SK-N-SH (cell line): ENCODE measurements around the gene DCXR. TPM values are rescaled to one million over a fixed set of nuclear protein-coding genes. Genes with fewer than 3 reads are reported as not detected.

Experiments used
- CTCF ChIA-PET: fragments of 300-600, 350-600 bp; formaldehyde crosslinking; extraction: SDS; loops from one replicate; lab custom pipeline; 2021; lab: Yijun Ruan, JAX
- POLR2A ChIA-PET: fragments of 350-600 bp; sonication (Branson Sonifier 250); formaldehyde crosslinking; extraction: SDS; loops from one replicate; lab custom pipeline; 2020; ENCODE audit warnings: antibody characterized with exemption, inconsistent platforms; lab: Yijun Ruan, JAX
- DNase-seq: peaks from one replicate; pipeline ENCODE4 v3.0.0; 2012
- H2AFZ ChIP-seq: fragments of 200-600 bp; sonication (generic); 2 replicates; pipeline ENCODE4 v1.8.1; 2016; ENCODE audit warnings: antibody characterized with exemption, mild to moderate bottlenecking, low read depth
- H3F3A ChIP-seq: fragments of 200-600 bp; sonication (generic); replicated peaks from 2 replicates; pipeline ENCODE3; 2016; ENCODE audit warnings: antibody characterized with exemption, mild to moderate bottlenecking; ENCODE audit not compliant: insufficient read depth
- H3K27ac ChIP-seq, 2 experiments: fragments of 200-500 bp in 1 of 2; fragments of 200-600 bp in 1 of 2; sonication (Bioruptor generic) in 1 of 2; sonication (generic), shearing (Covaris generic) in 1 of 2; 2 replicates each; pipeline versions ENCODE4 v1.5.1 to v1.6.1; 2014 to 2016; ENCODE audit warnings: low read depth in 2 of 2, inconsistent platforms in 1 of 2, low read length in 1 of 2, mild to moderate bottlenecking in 1 of 2, mixed read lengths in 1 of 2
- H3K27me3 ChIP-seq: fragments of 200-600 bp; sonication (generic), shearing (Covaris generic); 2 replicates; pipeline ENCODE4 v1.6.1; 2016; ENCODE audit warnings: mixed run types; ENCODE audit not compliant: insufficient read depth
- H3K36me3 ChIP-seq, 2 experiments: fragments of 200-500 bp in 1 of 2; fragments of 200-600 bp in 1 of 2; sonication (Bioruptor generic) in 1 of 2; sonication (generic) in 1 of 2; replicated peaks in 1 of 2; 2 replicates each; pipeline versions ENCODE3 to v1.5.1; 2014 to 2016; ENCODE audit warnings: low read length in 1 of 2, mild to moderate bottlenecking in 1 of 2; ENCODE audit not compliant: insufficient read depth in 2 of 2, control insufficient read depth in 1 of 2
- H3K4me1 ChIP-seq, 2 experiments: fragments of 200-500 bp in 1 of 2; fragments of 200-600 bp in 1 of 2; sonication (Bioruptor generic) in 1 of 2; sonication (generic), shearing (Covaris generic) in 1 of 2; 2 replicates each; pipeline versions ENCODE4 v1.5.1 to v1.6.1; 2014 to 2016; ENCODE audit warnings: low read depth in 1 of 2, low read length in 1 of 2, mixed run types in 1 of 2; ENCODE audit not compliant: insufficient read depth in 2 of 2, control insufficient read depth in 1 of 2
- H3K4me2 ChIP-seq: fragments of 200-600 bp; sonication (generic), shearing (Covaris generic); 2 replicates; pipeline ENCODE4 v1.6.1; 2017; ENCODE audit warnings: mixed run types
- H3K4me3 ChIP-seq, 2 experiments: fragments of 200-500 bp in 1 of 2; fragments of 200-600 bp in 1 of 2; sonication (Bioruptor generic) in 1 of 2; sonication (generic), shearing (Covaris generic) in 1 of 2; 2 replicates each; pipeline versions ENCODE4 v1.5.1 to v1.8.1; 2014 to 2016; ENCODE audit warnings: low read depth in 2 of 2, inconsistent platforms in 1 of 2, low read length in 1 of 2, mild to moderate bottlenecking in 1 of 2, mixed read lengths in 1 of 2, moderate library complexity in 1 of 2
- H3K79me2 ChIP-seq: fragments of 200-600 bp; sonication (generic); 2 replicates; pipeline ENCODE4 v1.8.1; 2017; ENCODE audit warnings: mild to moderate bottlenecking; ENCODE audit not compliant: insufficient read depth
- H3K9ac ChIP-seq: fragments of 200-600 bp; sonication (generic); 2 replicates; pipeline ENCODE4 v1.6.1; 2017; ENCODE audit warnings: mixed run types
- H3K9me2 ChIP-seq: fragments of 200-600 bp; sonication (generic); 2 replicates; pipeline ENCODE4 v1.6.1; 2017; ENCODE audit warnings: mixed run types
- H3K9me3 ChIP-seq: fragments of 200-600 bp; sonication (generic); 2 replicates; pipeline ENCODE4 v1.6.1; 2017; ENCODE audit warnings: mixed run types, mild to moderate bottlenecking, moderate library complexity
- H4K20me1 ChIP-seq: fragments of 200-600 bp; sonication (generic); 2 replicates; pipeline ENCODE4 v1.6.1; 2017; ENCODE audit warnings: mild to moderate bottlenecking, mixed run types; ENCODE audit not compliant: insufficient read depth
- CHD2 ChIP-seq: fragments of 150-350 bp; IDR thresholded peaks from 2 replicates; pipeline ENCODE4 v1.6.1; 2018; ENCODE audit warnings: low read length; ENCODE audit not compliant: partially characterized antibody
- EP300 ChIP-seq, 2 experiments: IDR thresholded peaks; 2 replicates each; pipeline versions ENCODE4 v1.4.0 to v1.6.1; 2012; ENCODE audit warnings: borderline replicate concordance in 1 of 2, low read depth in 1 of 2, low read length in 1 of 2
- FOSL2 ChIP-seq: IDR thresholded peaks from 2 replicates; pipeline ENCODE4 v1.4.0; 2012; ENCODE audit warnings: low read depth, mild to moderate bottlenecking, moderate library complexity, borderline replicate concordance
- FOXJ3 ChIP-seq: sonication (generic); formaldehyde crosslinking; IDR thresholded peaks from 2 replicates; pipeline ENCODE4 v1.5.1; 2020; ENCODE audit warnings: mild to moderate bottlenecking, missing genetic modification reagents
- FOXM1 ChIP-seq: IDR thresholded peaks from 2 replicates; pipeline ENCODE4 v1.4.0; 2012; ENCODE audit warnings: low read depth, mild to moderate bottlenecking
- NRF1 ChIP-seq: IDR thresholded peaks from 2 replicates; pipeline ENCODE4 v1.6.1; 2012; ENCODE audit warnings: low read depth, mild to moderate bottlenecking, low read length
- RAD21 ChIP-seq: IDR thresholded peaks from 2 replicates; pipeline ENCODE4 v1.6.1; 2012; ENCODE audit warnings: mild to moderate bottlenecking, low read length
- RFX5 ChIP-seq: IDR thresholded peaks from 2 replicates; pipeline ENCODE4 v1.6.1; 2012; ENCODE audit warnings: mild to moderate bottlenecking, improper control_type of control experiment, low read length
- RXRA ChIP-seq: IDR thresholded peaks from 2 replicates; pipeline ENCODE4 v1.4.0; 2012; ENCODE audit warnings: low read depth, mild to moderate bottlenecking, borderline replicate concordance
- SIN3A ChIP-seq: IDR thresholded peaks from 2 replicates; pipeline ENCODE4 v1.6.1; 2012; ENCODE audit warnings: low read depth, mild to moderate bottlenecking, low read length, moderate library complexity, borderline replicate concordance
- SMC3 ChIP-seq: IDR thresholded peaks from 2 replicates; pipeline ENCODE4 v1.6.1; 2012; ENCODE audit warnings: low read depth, low read length, improper control_type of control experiment
- TAF1 ChIP-seq: IDR thresholded peaks from 2 replicates; pipeline ENCODE4 v1.6.1; 2012; ENCODE audit warnings: low read depth, mild to moderate bottlenecking, low read length, moderate library complexity, borderline replicate concordance
- YY1 ChIP-seq: IDR thresholded peaks from 2 replicates; pipeline ENCODE4 v1.4.0; 2012; ENCODE audit warnings: low read depth, mild to moderate bottlenecking
- WGBS: methylation state at CpG from one replicate; pipeline ENCODE4 v1.1.6; 2017; ENCODE audit warnings: low lambda C conversion rate; 5-methylcytosine and 5-hydroxymethylcytosine counted together
- polyA plus RNA-seq, 3 experiments: library from polyadenylated mRNA; depleted of rRNA; stranded (reverse); fragments of >200 nt; gene quantifications; 2 replicates each; pipeline ENCODE4 v1.2.3, GENCODE V29; 2012
- TF ChIP-seq, protein P1 (sequence below): fragments of 200-600 bp; sonication (generic); IDR thresholded peaks from 2 replicates; pipeline ENCODE4 v1.6.1; 2017; ENCODE audit warnings: antibody characterized with exemption, mild to moderate bottlenecking, moderate library complexity
- TF ChIP-seq, protein P2 (sequence below): IDR thresholded peaks from 2 replicates; pipeline ENCODE4 v1.4.0; 2012; ENCODE audit warnings: low read depth, borderline replicate concordance
- TF ChIP-seq, protein P3 (sequence below): fragments of 150-350 bp; IDR thresholded peaks from 2 replicates; pipeline ENCODE4 v1.6.1; 2017; ENCODE audit warnings: antibody characterized with exemption, low read length, low read depth, borderline replicate concordance
- TF ChIP-seq, protein P4 (sequence below): IDR thresholded peaks from 2 replicates; pipeline ENCODE4; 2012

The DCXR gene
- polyA plus RNA-seq, 1 of the 3 experiments (the other 2 are of a cell fraction): 190 TPM

DNA sequence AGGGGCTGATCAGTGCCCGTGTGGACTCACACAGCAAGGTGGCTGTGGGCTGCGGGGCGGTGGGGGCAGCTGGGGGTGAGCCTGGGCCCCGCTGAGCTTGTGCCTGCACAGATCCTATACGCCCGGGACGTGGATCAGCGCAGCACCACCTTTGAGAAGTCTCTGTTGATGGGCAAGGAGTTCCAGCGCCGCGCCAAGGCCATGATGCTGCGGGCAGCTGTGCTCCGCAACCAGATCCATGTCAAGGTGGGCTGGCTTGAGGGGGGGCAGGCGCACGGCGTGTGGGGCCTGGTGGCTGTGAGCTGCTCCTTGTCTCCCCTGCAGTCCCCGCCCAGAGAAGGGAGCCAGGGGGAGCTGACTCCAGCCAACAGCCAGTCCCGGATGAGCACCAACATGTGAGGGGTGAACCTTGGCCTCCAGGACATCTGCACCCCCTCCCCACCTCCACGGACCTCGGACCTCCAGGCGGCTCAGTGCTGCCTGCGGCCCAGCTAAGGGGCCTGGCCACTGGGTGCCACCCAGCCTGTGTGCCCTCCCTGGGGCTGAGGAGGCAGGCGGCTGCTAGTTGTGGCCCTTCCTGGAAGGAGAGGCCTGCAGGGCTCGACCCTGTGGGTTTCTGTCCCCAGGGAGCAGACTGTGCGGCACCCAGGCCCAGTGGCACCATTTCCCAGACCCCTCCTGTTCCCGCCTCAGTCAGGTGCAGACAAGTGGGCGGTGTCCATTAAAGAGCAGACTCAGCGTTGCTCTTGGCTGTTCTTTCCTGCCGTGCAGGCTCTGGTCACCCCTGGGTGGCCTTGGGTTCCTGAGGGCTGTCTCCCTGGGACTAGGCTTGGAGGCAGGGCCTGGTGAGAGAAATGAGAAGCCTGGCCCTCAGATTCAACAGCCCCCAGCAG lies 19.5 kb upstream of the DCXR start:
- Histone ChIP-seq H3K4me1 (peaks cover 0 to 19% of the 10 kb centered on the region in 2 experiments; a peak in 2 of 4 replicates), H3K9ac (no peak overlapping the region), H3F3A (peaks cover 33% of the 10 kb centered on the region), H3K79me2 (peaks cover 34% of the 10 kb centered on the region), H3K27me3 (no peaks in the 10 kb centered on the region), H3K4me3 (no peak overlapping the region), H3K27ac (no peak overlapping the region), H3K4me2 (no peak overlapping the region), H4K20me1 (peaks cover 14% of the 10 kb centered on the region; the same call in 1 of the 2 replicates), H2AFZ (no peak overlapping the region), H3K36me3 (peaks cover 31 to 88% of the 10 kb centered on the region in 2 experiments), H3K9me3 (no peaks in the 10 kb centered on the region), H3K9me2 (no peaks in the 10 kb centered on the region)
- DNase-seq: no peak
- POLR2A ChIA-PET: interaction anchor here (0.8 to 1.4 kb wide), 3 partner anchors 19 to 42 kb away, joined by 3 to 9 read pairs (median 5); partner anchors contain the start of genes DCXR, FASN and RAC3
- TF ChIP-seq RAD21 (no peak), NRF1 (no peak), EP300 (IDR thresholded peaks at IDR 0.05; ENCODE audit: borderline replicate concordance in 1 of 2, low read depth in 1 of 2, low read length in 1 of 2) (no peak), FOSL2 (no peak), TAF1 (no peak), SMC3 (no peak), YY1 (no peak), FOXM1 (no peak), RXRA (no peak), CHD2 (no peak), RFX5 (no peak), FOXJ3 (CRISPR knock-in tag) (no peak), SIN3A (no peak)
- TF ChIP-seq, protein P1, sequence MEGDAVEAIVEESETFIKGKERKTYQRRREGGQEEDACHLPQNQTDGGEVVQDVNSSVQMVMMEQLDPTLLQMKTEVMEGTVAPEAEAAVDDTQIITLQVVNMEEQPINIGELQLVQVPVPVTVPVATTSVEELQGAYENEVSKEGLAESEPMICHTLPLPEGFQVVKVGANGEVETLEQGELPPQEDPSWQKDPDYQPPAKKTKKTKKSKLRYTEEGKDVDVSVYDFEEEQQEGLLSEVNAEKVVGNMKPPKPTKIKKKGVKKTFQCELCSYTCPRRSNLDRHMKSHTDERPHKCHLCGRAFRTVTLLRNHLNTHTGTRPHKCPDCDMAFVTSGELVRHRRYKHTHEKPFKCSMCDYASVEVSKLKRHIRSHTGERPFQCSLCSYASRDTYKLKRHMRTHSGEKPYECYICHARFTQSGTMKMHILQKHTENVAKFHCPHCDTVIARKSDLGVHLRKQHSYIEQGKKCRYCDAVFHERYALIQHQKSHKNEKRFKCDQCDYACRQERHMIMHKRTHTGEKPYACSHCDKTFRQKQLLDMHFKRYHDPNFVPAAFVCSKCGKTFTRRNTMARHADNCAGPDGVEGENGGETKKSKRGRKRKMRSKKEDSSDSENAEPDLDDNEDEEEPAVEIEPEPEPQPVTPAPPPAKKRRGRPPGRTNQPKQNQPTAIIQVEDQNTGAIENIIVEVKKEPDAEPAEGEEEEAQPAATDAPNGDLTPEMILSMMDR: no peak
- TF ChIP-seq, protein P2, sequence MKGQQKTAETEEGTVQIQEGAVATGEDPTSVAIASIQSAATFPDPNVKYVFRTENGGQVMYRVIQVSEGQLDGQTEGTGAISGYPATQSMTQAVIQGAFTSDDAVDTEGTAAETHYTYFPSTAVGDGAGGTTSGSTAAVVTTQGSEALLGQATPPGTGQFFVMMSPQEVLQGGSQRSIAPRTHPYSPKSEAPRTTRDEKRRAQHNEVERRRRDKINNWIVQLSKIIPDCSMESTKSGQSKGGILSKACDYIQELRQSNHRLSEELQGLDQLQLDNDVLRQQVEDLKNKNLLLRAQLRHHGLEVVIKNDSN: no peak
- TF ChIP-seq, protein P3, sequence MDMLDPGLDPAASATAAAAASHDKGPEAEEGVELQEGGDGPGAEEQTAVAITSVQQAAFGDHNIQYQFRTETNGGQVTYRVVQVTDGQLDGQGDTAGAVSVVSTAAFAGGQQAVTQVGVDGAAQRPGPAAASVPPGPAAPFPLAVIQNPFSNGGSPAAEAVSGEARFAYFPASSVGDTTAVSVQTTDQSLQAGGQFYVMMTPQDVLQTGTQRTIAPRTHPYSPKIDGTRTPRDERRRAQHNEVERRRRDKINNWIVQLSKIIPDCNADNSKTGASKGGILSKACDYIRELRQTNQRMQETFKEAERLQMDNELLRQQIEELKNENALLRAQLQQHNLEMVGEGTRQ: no peak
- TF ChIP-seq, protein P4, sequence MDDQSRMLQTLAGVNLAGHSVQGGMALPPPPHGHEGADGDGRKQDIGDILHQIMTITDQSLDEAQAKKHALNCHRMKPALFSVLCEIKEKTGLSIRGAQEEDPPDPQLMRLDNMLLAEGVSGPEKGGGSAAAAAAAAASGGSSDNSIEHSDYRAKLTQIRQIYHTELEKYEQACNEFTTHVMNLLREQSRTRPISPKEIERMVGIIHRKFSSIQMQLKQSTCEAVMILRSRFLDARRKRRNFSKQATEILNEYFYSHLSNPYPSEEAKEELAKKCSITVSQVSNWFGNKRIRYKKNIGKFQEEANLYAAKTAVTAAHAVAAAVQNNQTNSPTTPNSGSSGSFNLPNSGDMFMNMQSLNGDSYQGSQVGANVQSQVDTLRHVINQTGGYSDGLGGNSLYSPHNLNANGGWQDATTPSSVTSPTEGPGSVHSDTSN: no peak
- CTCF ChIA-PET: interaction anchor here (0.7 to 2.5 kb wide), 5 partner anchors 9 to 45 kb away, joined by 3 to 10 read pairs (median 3); partner anchors contain the start of genes CENPX, DCXR and DUS1L
- 92% methylated on average over 22 of the region's 29 CpGs for WGBS
